Neural cell (in vitro differentiated cells): ENCODE data around the gene SPATA33.

Experiments
- EZH2 ChIP-seq: fragments of 200-600, 300-800 bp; shearing (Covaris generic), sonication (generic); IDR thresholded peaks from 2 replicates; pipeline ENCODE4 v1.6.1; 2014; ENCODE audit warnings: antibody characterized with exemption, low read length, borderline replicate concordance, mild to moderate bottlenecking; ENCODE audit not compliant: insufficient read depth, poor library complexity, severe bottlenecking
- POLR2AphosphoS5 ChIP-seq: IDR thresholded peaks from 2 replicates; pipeline ENCODE4 v1.6.1; 2012
- RAD21 ChIP-seq: fragments of 450-650 bp; conservative IDR thresholded peaks from 2 replicates; pipeline ENCODE4 v1.6.1; 2014; ENCODE audit warnings: antibody characterized with exemption, mild to moderate bottlenecking, moderate library complexity
- TF ChIP-seq, protein P1 (sequence below): fragments of 450-650 bp; IDR thresholded peaks from 2 replicates; pipeline ENCODE4 v1.5.1; 2014; ENCODE audit warnings: antibody characterized with exemption, mild to moderate bottlenecking, moderate library complexity; ENCODE audit not compliant: poor library complexity, severe bottlenecking

GRCh38 chr16:89697616-89698331, 40.1 kb downstream of the SPATA33 start:
- TF ChIP-seq RAD21 (no peak), EZH2 (no peak), POLR2AphosphoS5 (no peak)
- TF ChIP-seq, protein P1, sequence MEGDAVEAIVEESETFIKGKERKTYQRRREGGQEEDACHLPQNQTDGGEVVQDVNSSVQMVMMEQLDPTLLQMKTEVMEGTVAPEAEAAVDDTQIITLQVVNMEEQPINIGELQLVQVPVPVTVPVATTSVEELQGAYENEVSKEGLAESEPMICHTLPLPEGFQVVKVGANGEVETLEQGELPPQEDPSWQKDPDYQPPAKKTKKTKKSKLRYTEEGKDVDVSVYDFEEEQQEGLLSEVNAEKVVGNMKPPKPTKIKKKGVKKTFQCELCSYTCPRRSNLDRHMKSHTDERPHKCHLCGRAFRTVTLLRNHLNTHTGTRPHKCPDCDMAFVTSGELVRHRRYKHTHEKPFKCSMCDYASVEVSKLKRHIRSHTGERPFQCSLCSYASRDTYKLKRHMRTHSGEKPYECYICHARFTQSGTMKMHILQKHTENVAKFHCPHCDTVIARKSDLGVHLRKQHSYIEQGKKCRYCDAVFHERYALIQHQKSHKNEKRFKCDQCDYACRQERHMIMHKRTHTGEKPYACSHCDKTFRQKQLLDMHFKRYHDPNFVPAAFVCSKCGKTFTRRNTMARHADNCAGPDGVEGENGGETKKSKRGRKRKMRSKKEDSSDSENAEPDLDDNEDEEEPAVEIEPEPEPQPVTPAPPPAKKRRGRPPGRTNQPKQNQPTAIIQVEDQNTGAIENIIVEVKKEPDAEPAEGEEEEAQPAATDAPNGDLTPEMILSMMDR: no peak
